ENCODE data around the gene MIA2. TPM values are rescaled to one million over a fixed set of nuclear protein-coding genes. Genes with fewer than 3 reads are reported as not detected.

MIA2 gene
- total and polyA plus RNA-seq, 4 donors, result 39.2 to 106 (median 56.4) TPM

DNA sequence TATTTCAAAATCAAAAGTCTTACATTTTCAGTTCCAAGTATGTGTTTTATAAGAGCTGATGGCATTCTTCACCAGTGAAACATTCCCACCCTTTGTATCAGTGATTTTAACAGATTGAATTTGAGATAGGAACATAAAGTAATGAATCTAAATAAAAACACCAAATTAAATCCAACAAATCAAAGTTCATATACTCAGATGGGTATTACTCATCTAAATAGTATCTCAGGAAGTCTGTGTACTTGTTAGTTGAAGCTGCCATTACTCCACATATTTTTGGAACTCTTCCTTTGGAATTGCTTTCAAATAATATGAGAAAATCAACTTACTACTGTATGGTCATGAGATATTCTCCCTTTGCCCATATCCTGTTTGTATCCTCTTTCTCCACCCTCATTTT is 89.1 kb downstream of the MIA2 start:
- peaks cover 5 to 46% (median 32%) of the 10 kb centered on the region in 4 donors for H3K36me3 ChIP-seq (ENCODE audit: control insufficient read depth in 4 of 4, insufficient read depth in 3 of 4, low read depth in 1 of 4, low read length in 3 of 4)
- no peak overlapping the region for H3K4me3 ChIP-seq (ENCODE audit: low read depth in 1 of 3, low read length in 3 of 3)
- no peak overlapping the region for H3K27ac ChIP-seq (ENCODE audit: low read depth in 1 of 2, low read length in 2 of 2)
- no peak for DNase-seq (ENCODE audit: low spot score)
- no peaks in the 10 kb centered on the region for H3K9me3 ChIP-seq (ENCODE audit: control insufficient read depth in 4 of 4, low read length in 3 of 4)
- H3K4me1 ChIP-seq (ENCODE audit: control insufficient read depth in 4 of 4, insufficient read depth in 4 of 4, low read length in 3 of 4), result no peaks in the 10 kb centered on the region
- H3K9ac ChIP-seq (ENCODE audit: low read depth in 1 of 2, low read length in 2 of 2), result no peak overlapping the region
- H3K27me3 ChIP-seq (ENCODE audit: control insufficient read depth in 4 of 4, insufficient read depth in 4 of 4, low read length in 3 of 4), result no peaks in the 10 kb centered on the region
- TF ChIP-seq FOXA2 (IDR thresholded peaks at IDR 0.05), result no peak

DNA sequence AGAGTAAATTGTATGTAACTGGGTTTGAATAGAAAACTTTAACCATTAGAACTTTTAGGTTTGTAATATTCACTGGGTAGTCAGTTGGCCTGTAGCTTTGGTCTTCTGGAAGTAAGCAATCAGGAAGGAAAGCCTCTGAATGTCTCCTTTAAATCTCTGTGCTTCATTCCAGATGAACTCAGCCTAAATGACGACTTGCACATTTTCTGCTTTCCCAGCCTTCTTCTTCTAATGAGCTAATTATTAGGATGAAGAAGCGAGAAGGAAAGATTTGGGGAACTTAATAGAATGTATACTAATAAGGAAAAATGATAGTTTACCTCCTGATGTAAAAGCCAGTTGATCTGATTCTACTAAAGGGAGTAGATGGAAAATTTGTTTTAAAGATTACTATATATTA is 90.4 kb downstream of the MIA2 start:
- Histone ChIP-seq H3K4me1 (ENCODE audit: control insufficient read depth in 4 of 4, insufficient read depth in 4 of 4, low read length in 3 of 4) (no peaks in the 10 kb centered on the region), H3K27me3 (ENCODE audit: control insufficient read depth in 4 of 4, insufficient read depth in 4 of 4, low read length in 3 of 4) (no peaks in the 10 kb centered on the region), H3K4me3 (ENCODE audit: low read depth in 1 of 3, low read length in 3 of 3) (no peak overlapping the region), H3K27ac (ENCODE audit: low read depth in 1 of 2, low read length in 2 of 2) (no peak overlapping the region), H3K9ac (ENCODE audit: low read depth in 1 of 2, low read length in 2 of 2) (no peak overlapping the region), H3K9me3 (ENCODE audit: control insufficient read depth in 4 of 4, low read length in 3 of 4) (no peaks in the 10 kb centered on the region), H3K36me3 (ENCODE audit: control insufficient read depth in 4 of 4, insufficient read depth in 3 of 4, low read depth in 1 of 4, low read length in 3 of 4) (peaks cover 5 to 33% (median 27%) of the 10 kb centered on the region in 4 donors)
- DNase-seq (ENCODE audit: low spot score), result no peak
- TF ChIP-seq HNF4G (IDR thresholded peaks at IDR 0.05) (no peak), YY1 (IDR thresholded peaks at IDR 0.05) (no peak), EGR1 (IDR thresholded peaks at IDR 0.05; ENCODE audit: low read depth in 2 of 2) (no peak), GABPA (IDR thresholded peaks at IDR 0.05 in 1 of 2, conservative IDR thresholded peaks at IDR 0.05 in 1 of 2) (no peak), RAD21 (IDR thresholded peaks at IDR 0.05) (no peak), FOXA2 (IDR thresholded peaks at IDR 0.05) (no peak), NR2F2 (IDR thresholded peaks at IDR 0.05) (no peak), FOXA1 (IDR thresholded peaks at IDR 0.05) (no peak)
- TF ChIP-seq, protein P1, sequence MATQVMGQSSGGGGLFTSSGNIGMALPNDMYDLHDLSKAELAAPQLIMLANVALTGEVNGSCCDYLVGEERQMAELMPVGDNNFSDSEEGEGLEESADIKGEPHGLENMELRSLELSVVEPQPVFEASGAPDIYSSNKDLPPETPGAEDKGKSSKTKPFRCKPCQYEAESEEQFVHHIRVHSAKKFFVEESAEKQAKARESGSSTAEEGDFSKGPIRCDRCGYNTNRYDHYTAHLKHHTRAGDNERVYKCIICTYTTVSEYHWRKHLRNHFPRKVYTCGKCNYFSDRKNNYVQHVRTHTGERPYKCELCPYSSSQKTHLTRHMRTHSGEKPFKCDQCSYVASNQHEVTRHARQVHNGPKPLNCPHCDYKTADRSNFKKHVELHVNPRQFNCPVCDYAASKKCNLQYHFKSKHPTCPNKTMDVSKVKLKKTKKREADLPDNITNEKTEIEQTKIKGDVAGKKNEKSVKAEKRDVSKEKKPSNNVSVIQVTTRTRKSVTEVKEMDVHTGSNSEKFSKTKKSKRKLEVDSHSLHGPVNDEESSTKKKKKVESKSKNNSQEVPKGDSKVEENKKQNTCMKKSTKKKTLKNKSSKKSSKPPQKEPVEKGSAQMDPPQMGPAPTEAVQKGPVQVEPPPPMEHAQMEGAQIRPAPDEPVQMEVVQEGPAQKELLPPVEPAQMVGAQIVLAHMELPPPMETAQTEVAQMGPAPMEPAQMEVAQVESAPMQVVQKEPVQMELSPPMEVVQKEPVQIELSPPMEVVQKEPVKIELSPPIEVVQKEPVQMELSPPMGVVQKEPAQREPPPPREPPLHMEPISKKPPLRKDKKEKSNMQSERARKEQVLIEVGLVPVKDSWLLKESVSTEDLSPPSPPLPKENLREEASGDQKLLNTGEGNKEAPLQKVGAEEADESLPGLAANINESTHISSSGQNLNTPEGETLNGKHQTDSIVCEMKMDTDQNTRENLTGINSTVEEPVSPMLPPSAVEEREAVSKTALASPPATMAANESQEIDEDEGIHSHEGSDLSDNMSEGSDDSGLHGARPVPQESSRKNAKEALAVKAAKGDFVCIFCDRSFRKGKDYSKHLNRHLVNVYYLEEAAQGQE (IDR thresholded peaks at IDR 0.05), result no peak
- TF ChIP-seq, protein P2, sequence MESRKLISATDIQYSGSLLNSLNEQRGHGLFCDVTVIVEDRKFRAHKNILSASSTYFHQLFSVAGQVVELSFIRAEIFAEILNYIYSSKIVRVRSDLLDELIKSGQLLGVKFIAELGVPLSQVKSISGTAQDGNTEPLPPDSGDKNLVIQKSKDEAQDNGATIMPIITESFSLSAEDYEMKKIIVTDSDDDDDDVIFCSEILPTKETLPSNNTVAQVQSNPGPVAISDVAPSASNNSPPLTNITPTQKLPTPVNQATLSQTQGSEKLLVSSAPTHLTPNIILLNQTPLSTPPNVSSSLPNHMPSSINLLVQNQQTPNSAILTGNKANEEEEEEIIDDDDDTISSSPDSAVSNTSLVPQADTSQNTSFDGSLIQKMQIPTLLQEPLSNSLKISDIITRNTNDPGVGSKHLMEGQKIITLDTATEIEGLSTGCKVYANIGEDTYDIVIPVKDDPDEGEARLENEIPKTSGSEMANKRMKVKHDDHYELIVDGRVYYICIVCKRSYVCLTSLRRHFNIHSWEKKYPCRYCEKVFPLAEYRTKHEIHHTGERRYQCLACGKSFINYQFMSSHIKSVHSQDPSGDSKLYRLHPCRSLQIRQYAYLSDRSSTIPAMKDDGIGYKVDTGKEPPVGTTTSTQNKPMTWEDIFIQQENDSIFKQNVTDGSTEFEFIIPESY (IDR thresholded peaks at IDR 0.05), result no peak
- TF ChIP-seq, protein P3, sequence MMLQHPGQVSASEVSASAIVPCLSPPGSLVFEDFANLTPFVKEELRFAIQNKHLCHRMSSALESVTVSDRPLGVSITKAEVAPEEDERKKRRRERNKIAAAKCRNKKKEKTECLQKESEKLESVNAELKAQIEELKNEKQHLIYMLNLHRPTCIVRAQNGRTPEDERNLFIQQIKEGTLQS (IDR thresholded peaks at IDR 0.05), result no peak
- TF ChIP-seq, protein P4, sequence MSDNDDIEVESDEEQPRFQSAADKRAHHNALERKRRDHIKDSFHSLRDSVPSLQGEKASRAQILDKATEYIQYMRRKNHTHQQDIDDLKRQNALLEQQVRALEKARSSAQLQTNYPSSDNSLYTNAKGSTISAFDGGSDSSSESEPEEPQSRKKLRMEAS (IDR thresholded peaks at IDR 0.05), result no peak
- TF ChIP-seq, protein P5, sequence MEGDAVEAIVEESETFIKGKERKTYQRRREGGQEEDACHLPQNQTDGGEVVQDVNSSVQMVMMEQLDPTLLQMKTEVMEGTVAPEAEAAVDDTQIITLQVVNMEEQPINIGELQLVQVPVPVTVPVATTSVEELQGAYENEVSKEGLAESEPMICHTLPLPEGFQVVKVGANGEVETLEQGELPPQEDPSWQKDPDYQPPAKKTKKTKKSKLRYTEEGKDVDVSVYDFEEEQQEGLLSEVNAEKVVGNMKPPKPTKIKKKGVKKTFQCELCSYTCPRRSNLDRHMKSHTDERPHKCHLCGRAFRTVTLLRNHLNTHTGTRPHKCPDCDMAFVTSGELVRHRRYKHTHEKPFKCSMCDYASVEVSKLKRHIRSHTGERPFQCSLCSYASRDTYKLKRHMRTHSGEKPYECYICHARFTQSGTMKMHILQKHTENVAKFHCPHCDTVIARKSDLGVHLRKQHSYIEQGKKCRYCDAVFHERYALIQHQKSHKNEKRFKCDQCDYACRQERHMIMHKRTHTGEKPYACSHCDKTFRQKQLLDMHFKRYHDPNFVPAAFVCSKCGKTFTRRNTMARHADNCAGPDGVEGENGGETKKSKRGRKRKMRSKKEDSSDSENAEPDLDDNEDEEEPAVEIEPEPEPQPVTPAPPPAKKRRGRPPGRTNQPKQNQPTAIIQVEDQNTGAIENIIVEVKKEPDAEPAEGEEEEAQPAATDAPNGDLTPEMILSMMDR (IDR thresholded peaks at IDR 0.05; ENCODE audit: low read depth, low read length, missing input control), result no peak
- 88% methylated on average over 2 of the region's 2 CpGs for WGBS

All from liver (tissue), 9 donors.